Endometrial microvascular endothelial cells (primary cell): ENCODE measurements around the gene STX18. TPM values are rescaled to one million over a fixed set of nuclear protein-coding genes. Genes with fewer than 3 reads are reported as not detected.
"Not testable (repeated sequence)": the region's sequence is repeated elsewhere in the genome, so short reads cannot be mapped to it uniquely, and the experiment has no call there.

Experiments used
- in situ Hi-C: cut with HindIII; loops from 2 replicates; pipeline ENCODE4 v1.10.0; 2017; ENCODE audit warnings: low sequenced_read_pairs, low pct_unique_long_range_greater_than_20kb; ENCODE audit errors: inconsistent ontology term
- total RNA-seq: library from RNA; depleted of rRNA; stranded (reverse); fragments of >200 nt; gene quantifications from one replicate; pipeline ENCODE4 v1.2.3, GENCODE V29; 2015; ENCODE audit errors: inconsistent ontology term

Gene STX18
- total RNA-seq, 1 donor from 2014 or later: 20.4 TPM

DNA sequence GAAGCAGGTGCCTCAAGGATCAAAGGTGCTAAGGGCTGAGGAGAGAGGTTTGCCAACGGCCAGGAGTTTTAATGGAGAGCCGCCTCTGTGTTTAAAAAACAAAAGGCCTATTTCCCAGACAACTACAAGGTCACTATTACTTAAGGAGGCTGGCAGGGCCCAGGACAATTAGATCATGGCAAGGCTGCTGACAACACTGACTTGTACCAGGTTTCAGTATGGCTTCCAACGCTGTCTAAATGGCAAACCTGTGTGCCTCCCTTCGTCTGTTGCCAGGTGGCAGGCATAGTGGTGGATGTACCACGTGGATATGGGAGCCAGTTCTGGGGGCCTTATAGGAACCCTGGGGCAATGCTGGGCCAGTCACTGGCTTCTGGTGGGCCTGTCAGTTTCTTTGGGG, 114.0 kb downstream of the STX18 start:
- in situ Hi-C loops: no loop called here

DNA sequence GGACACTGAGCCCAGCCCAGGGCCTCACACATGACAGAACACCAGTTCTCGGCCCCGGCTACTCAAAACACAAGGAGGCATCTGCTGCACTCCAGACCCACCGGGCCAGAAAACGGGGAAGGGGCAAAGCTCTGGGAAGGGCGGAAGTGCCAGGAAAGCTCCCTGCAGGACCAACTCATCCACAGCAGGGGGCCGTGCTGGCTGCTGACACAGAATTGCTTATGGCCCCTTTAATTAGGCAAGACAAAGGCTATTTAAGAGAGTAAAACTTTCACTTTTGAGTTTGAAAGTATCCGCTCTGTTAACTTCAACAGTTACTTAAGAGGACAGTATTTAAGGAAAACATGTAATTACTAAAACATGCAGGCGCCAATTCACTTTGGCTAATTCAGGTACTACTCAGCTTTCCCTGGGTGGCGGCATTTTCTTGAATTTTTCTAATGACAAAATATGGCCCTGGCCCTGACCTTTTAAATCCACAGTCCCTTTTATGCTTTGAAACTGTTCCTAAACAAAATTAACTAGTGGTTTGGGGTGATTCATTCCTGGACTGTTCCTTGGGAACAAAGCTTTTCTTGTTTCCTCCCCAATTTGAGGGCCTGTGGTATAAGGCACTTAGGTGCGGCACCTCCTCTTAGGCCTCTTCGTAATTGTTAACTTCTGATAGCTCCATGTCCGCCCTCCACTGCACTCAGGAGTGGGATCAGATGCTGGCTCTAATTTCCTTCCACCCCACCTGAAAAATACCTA, 114.6 kb downstream of the STX18 start:
- in situ Hi-C loops: no loop called here

DNA sequence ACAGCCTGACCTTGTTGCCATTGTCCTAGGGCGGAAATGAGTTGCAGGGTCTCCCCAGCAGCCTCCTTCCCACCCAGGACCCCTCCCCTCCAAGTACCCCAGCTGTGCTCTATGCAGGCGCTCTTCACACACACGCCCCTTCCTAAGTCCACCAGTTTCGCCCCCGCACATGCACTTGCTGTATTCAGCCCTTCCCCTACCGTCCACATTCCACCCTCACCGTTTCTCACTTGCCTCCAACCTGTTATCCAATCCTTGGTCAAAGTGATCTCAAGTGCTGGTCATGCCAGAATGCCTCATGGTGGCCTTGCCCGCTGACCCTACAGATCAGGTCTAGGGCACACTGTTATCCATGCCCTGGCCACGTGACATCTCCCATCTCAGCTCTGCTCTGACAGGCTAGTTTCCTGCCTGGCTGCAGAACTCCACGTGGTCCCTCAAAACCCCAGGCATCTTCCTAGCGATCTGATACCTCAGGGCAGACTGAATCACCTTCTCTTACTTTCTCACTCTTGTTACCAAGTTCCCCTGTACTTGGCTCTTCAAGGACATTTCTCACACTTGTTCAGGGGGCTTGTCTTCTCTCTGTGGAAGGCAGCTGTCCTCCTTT, 115.2 kb downstream of the STX18 start:
- in situ Hi-C loops: no loop called here

DNA sequence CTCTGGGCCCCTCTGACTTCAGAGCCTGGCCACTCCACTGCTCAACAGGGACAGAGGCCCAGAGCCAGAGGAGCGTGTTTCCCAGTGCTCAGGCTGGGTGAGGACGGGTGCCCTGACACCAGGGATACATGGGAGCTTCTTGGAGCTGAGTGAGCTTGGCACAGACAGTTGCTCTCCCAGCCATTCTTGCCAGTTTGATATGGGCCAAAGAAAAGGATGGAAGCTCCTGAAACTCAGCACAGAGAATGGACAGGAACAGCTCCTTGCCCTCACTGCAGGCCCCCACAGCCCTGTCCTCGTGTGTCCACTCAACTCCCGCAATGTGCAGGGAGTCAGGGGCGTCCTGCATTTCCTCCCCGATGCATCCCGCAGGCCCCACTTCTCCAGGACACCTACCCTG, 116.2 kb downstream of the STX18 start:
- in situ Hi-C loops: no loop called here

DNA sequence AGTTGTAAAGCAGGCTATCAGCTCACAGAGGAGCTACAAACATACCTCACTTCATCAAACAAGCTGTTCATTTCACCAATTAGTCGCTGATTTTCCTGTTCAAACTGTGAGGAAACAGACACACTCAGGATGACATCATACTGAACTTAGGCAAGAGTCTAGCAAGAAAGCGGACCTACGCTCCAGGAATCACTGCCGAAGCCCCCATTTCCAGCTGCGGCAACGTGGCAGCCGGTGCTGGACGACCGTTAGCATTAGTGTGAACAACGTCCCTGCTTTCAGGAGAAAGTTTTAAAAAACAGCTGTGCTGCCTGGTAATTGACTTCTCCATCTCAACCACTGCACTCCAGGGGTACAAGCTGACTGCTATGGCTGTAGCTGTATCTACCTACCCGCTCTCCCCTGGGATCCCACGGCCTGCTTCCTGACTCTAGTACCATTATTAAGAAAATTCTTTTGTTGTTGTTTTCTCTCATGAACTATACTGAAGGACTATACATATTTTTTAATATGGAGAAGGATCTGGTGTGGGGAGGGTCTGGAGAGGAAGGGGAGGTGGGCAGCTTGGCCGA, 116.6 kb downstream of the STX18 start:
- in situ Hi-C loops: no loop called here

DNA sequence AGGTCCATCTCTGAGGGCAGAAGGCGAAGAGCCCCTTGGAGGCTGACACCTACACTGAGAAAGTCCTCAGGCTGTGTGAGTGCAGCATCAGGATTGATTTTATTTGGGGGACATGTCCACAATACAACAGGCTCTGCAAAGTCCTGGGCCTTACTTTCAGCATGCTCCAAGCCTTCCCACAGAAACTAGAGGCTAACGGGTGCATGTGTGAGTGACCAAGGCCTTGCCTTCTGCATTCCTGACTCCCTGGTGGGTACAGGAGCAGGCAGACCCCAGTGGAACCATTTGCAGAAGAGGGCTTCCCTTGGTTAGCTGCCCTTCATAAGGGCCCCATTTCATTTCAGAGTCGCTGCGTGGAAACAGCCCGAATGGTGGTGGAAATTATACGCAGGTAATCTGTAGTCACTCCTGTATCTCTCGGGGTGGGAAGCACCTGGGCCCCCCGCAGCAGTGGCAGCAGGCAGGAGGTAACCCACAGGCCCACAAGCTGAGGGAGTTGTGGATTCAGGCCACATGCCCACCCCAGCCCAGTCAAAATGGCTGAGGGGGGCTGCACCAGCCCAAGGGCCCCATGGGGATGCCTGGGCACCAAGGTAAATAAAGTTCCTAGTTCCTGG, 117.2 kb downstream of the STX18 start:
- in situ Hi-C loops: no loop called here

DNA sequence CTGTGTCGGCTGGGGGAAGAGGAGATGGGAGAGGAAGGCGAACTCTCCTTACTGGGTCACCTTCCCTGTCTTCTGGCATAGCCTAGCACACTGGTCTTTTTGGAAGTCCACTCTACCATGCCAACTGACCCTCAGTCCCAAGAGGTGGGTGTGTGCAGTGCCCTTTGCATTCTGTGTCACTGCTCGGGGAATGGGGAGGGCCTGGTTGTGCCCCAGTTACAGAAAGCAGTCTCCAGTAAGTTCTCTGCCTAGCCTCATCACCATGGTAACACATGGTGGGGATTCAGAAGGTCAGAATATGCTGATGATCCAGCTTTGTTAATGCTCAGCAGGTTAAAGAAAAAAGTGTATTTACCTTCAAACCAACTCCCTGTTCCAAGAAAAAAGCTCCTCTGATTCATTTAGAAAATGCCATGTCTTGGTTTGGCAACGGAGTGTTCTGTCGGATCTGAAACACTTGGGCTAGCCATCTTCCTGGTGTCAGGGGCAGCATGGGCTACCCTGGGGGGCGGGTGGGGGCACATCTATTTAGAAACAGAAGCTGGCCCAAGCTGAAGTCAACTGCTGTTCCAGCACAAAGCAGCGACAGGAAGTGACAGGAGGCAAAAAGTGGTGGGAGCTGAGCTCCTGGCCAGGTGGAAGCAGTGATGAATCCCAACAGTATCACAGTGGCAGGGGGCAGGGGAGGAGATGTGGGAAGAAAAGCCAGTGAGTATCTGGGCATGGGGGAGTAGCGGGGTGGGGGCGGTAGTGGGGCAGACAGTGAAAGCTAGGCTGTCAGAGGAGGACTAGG, 117.9 kb downstream of the STX18 start:
- in situ Hi-C loops: no loop called here

DNA sequence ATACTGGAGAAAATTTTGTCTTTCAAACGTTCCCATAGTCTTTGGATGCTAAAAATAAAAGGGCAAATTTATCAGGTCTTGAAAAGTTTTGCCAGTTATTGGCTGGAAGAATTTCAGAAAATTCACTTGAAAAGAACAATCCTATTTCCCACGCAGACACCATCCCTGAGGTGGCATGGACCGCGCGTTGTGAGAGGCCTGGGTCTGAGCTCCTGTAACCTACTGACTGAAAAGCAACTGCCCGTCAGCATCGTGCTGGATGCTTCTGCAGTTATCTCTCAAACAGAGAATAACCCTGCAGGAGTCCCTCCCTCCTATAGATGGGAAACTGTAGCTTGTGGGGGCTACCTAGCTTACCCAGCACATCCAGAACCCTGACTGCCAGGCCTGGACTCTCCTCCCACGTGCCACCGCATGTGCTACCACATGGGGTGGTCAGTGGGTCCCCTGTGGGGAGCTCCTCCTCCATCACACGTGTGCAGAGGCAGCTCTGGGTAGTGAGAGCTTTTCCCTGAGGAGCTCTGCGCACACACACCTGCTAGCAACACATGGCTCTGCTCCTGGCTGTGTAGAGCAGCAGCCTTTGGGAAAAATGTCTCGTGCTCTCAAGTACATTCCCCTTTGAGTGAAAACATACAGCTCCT, 118.9 kb downstream of the STX18 start:
- in situ Hi-C loops: no loop called here

DNA sequence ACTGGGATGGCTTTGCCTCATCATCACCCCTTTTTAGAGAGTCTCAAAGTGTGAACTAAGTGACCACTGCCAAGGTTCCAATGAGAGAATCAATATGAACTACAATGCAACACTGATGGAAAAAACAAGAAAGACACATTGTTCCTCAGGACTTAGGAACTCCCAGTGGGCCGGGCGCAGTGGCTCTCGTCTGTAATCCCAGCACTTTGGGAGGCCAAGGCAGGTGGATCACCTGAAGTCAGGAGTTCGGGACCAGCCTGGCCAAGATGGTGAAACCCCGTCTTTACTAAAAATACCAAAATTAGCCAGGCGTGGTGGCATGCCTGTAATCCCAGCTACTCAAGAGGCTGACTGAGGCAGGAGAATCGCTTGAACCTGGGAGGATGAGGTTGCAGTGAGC, 119.7 kb downstream of the STX18 start:
- in situ Hi-C loops: not testable (repeated sequence)

DNA sequence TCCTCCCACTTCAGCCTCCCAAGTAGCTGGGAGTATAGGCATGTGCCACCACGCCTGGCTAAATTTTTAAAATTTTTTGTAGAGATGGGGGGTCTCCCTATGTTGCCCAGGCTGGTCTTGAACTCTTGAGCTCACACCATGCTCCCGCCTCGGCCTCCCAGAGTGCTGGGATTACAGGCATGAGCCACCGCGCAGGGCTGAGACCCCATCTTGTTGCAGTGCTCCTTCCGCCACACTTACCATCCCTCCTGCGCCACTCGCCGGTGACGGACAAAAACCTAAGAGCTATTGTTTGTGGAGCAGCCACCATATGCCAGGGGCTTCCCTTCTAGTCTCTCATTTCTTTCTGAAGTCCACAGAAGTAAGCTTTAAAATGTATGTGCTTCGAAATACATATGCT, 120.5 kb downstream of the STX18 start:
- in situ Hi-C loops: no loop called here

DNA sequence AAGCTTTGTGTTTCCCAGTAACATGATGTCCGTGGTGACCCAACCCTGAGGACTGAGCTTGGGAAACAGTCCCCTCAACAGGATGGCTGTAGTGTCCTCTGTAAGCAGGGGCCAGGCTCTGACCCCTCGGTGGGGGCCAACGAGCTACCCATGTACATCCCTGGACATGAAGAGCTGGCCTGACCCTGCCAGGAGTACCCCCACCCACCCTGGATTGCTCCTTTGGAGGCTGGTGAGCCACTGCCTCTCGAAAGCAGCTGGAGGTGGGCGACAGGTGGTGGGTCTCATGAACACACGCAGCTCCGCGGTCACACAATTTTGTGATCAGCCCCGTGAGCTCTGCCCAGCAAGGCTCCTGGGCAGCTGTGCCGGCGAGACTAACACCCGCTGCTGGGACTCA, 121.4 kb downstream of the STX18 start:
- in situ Hi-C loops: no loop called here

DNA sequence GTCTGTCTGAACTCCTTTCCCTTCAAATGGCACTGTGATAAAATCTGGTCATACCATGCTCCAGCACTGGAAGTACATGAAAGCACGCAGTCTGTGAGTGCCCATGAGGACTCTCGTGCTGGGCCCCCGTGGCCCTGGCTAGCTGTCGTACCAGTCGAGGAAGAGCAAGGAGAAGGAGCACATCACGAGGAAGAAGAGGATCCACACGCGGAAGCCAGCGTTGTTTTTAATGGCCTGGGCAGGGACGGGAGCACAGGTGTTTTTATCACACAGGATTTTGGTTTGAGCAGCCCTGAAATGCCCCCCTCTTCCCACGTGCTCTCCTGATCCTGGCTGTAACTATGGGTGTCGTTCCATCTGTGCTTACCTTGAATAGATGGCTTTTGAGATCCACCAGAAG, 122.0 kb downstream of the STX18 start:
- in situ Hi-C loops: no loop called here

DNA sequence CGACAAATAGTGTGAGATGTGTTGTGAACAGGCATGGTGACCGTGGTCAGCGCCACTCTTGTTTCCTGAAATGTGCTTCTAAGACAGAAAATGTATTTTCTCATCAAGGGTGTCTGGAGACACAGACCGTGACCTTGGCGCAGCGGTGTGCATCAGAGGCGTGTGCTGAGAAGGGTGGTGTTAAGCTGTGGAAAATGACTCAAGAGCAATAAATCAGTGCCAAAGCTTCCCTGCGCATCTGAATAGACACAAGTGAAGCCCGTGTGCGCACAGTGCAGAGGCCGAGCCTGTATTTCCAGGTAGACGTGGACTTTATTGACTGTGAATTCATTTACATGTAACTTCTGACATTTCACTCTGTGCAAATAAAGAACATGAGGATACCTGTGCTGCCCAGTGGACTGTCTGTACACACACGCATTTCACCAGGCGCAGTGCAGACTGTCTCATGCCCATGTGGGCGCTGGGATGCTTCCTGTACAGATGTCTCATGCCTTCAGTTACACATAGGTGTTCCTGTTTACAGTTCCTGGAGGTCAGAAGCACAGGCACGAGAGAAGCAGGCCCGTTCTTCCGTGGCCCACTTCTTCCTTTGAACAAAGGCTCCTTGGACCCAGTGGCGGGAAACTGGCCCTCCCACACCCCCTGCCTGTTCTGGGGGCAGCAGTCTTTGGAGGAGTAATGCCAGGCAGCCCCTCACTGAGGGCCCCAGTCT, 123.0 kb downstream of the STX18 start:
- in situ Hi-C loops: no loop called here

DNA sequence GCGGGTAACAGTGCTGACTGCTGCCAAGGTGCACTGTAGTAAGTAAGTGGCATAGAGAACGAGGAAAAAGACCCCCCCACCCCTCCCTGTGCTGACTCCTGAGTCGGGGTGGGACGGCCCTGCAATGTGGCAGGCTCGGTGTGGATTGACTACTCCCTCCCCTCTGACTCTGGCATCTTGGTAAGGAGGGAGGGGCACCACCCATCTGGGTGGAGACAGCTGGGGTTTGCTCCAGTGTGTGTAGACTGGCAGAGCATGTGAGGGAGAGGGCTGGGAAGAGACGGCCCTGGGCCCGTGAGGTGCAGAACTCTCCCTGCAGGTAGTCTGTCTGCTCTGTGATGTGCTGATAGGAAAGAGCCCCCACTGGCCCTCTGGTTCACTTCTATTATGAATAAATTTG, 124.0 kb downstream of the STX18 start:
- in situ Hi-C loops: no loop called here

DNA sequence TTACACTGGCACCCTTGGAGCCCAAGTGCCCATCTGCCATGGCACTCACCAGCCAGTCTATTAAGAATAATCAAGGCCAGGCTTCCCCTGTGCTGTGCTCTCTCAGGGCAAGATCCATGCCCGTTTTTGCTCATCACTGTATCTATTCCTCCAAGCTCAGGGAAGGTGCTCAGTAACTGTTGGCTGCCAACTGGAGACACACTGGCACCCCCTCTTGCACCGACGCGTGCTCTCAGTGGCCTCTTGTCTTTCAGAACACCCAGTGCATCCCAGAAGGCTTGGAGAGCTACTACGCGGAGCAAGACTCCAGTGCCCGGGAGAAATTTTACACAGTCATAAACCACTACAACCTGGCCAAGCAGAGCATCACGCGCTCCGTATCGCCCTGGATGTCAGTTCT, 124.9 kb downstream of the STX18 start:
- in situ Hi-C loops: no loop called here

DNA sequence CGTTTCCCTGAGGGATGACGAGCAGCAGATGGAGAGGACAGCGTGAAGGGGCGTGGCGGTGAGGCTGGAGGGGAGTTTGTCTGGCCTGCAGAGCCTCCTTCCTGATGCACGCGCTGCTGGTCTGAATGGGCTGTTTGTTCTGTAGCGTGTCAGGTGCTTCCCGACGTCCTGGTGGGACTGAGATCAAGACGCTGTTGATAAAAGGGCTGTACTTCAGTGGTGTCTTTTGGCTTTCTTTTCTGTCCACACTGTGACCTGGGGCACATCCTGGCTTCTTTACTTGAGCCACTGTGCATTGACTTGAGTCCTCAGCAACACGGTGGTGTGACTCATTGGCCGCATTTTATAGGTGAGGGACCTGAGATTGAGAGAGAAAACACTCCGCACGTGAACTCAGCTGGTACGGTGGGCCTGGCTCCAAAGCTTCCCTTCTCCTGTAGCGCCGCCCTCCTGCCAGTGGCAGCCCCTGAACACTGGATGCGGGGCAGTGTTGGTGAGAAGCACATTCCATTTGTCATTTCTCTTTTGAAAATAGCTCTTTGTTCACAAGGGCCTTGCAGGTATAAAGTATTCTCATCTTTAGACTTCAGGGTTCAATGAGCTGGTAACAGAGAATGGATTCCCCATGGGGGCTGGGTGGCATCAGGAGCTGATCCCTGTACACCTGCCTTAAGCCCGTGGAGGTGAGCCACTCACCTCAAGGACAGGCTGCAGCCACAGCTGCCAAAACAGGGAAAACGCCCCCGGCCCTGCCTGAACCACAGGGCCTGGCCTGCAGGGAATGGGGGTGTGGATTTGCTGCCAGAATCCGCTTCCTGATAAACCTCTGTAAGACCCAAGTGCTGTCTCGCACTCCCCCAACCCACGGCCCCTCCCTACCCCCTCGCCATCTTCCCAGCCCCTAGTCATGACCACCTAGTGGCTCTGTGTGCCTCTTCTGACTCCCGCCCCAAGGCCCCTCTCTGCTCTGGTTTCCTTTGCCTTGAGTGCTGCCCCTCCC, 125.7 kb downstream of the STX18 start:
- in situ Hi-C loops: no loop called here

DNA sequence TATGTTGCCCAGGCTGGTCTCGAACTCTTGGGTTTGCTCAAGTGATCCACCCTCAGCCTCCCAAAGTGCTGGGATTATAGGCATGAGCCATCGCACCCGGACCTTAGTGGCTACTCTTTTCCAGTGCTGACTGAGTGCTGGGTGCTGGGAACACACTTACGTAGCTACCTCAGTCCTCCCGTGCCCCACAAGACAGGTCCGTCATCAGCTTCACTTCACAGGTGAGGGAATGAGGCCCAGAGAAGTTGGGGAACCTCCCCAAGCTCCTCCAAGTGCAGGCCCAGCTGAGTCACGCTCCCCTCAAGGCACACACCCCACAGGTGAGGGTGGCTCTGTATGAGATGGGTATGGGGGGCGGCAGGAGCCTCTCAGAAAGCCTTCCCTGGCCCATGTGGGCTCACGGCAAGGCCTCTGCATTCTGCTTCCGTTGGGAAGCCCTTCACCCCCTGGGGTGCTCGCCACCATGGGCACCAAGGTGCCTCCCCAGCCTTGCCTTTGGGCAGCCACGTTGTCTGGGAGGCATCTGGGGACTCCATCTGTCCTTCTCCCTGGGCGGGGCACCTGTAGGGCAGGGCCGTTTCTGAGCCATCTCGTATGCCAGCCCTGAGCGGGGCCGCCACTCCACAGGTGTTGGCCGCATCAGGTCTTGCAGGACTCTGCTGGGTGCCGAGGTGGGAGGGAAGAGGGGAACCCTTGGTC, 126.6 kb downstream of the STX18 start:
- in situ Hi-C loops: no loop called here
